ENCODE data around the gene ZNF516. TPM values are rescaled to one million over a fixed set of nuclear protein-coding genes. Genes with fewer than 3 reads are reported as not detected.

The ZNF516 gene
- polyA plus RNA-seq, 2 of the 4 experiments (the other 2 are of a cell fraction): 3.9 to 4.9 TPM

- Histone ChIP-seq H3K27ac (no peak overlapping the region), H3K4me3 (no peak overlapping the region), H3K9me3 (no peaks in the 10 kb centered on the region), H3K4me2 (no peak overlapping the region), H3K4me1 (no peaks in the 10 kb centered on the region)
- CTCF ChIA-PET: interaction anchor here (0.6 to 1.5 kb wide), 7 partner anchors 9 to 304 kb away, joined by 3 to 7 read pairs (median 3); no protein-coding TSS in a partner anchor
- FAIRE-seq: no peak
- TF ChIP-seq RFX5 (IDR thresholded peaks at IDR 0.05) (no peak), MAZ (IDR thresholded peaks at IDR 0.05; ENCODE audit: borderline replicate concordance, low read depth, low read length) (no peak), GATA3 (IDR thresholded peaks at IDR 0.05; ENCODE audit: borderline replicate concordance) (no peak), E2F6 (IDR thresholded peaks at IDR 0.05; ENCODE audit: borderline replicate concordance, low read depth) (no peak), USF2 (IDR thresholded peaks at IDR 0.05) (no peak), RNF2 (IDR thresholded peaks at IDR 0.05; ENCODE audit: borderline replicate concordance, low read depth) (no peak), CBX2 (IDR thresholded peaks at IDR 0.05; ENCODE audit: borderline replicate concordance, low read depth) (no peak), CTCF (IDR thresholded peaks at IDR 0.05) (peak; percentile 54), REST (IDR thresholded peaks at IDR 0.05) (no peak), EHMT2 (IDR thresholded peaks at IDR 0.05; ENCODE audit: low read depth) (no peak), ZC3H11A (IDR thresholded peaks at IDR 0.05) (no peak), ZFP36 (IDR thresholded peaks at IDR 0.05; ENCODE audit: borderline replicate concordance, partially characterized antibody) (no peak), PHF8 (IDR thresholded peaks at IDR 0.05; ENCODE audit: borderline replicate concordance, low read depth) (no peak), SMC3 (IDR thresholded peaks at IDR 0.05) (peak; percentile 78), RAD21 (conservative IDR thresholded peaks at IDR 0.05 in 1 of 2, IDR thresholded peaks at IDR 0.05 in 1 of 2) (peak; percentile 54 to 58), ELK1 (IDR thresholded peaks at IDR 0.05; ENCODE audit: low read depth, low read length) (no peak), BHLHE40 (IDR thresholded peaks at IDR 0.05; ENCODE audit: low read depth, low read length) (no peak)
- DNase-seq (ENCODE audit: low read depth in 1 of 2, low spot score in 1 of 2): peak; percentile 43 to 58
- WGBS (ENCODE audit: missing lambda C conversion rate): 38% methylated on average over 24 of the region's 37 CpGs
- ATAC-seq: peak; percentile 87 to 95; a peak in 4 of 6 replicates
- POLR2A ChIA-PET: no interaction called here
Measured at GRCh38 chr18:76405681-76406356, 89.2 kb downstream of the ZNF516 start.

Data from A549 (cell line).